GM18520 (cell line): ENCODE results near the gene COPS7A.

Experiments used
- ATAC-seq: cut with Tn5 transposase; IDR thresholded peaks from one replicate; pipeline ENCODE4 v1.9.1; 2021; ENCODE audit not compliant: unreplicated experiment

The COPS7A gene

DNA sequence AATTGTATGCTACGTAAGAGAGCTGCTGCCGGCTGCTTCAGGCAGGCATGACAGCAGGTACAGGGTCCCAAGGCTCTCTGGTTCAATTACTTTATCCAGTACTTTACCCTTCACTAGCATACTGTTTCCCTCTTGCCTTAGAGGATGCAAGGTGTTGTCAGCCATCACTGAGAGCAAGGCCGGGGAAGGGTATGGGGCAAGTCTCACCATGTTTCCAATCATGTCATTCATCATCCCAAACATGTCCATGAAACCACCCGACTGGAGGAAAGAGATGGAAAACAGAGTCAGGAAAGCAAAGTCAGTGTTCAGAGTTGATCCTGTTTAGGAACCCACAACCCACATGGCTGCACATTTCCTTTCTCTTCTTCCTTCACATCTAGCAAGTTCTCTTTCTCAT, 26.7 kb downstream of the COPS7A start:
- ATAC-seq: no peak

DNA sequence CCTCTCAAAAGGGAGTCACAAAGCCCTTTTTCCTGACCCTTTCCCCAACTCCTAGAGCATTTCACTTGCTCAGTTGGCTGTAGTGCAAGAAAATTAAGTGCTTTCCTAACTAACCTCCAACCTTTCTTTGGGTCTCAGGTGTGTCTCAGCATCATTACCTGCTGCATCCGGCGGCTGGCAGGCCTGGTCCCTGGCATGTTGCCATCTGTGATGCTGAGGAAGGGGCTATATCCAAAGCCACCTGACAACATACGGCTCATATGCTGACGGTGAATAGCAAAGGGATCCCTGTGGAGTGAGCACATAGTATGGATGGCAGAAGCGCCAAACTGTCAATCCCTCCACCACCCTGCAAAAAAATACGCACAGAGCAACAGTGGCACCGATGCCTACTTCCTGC, 27.9 kb downstream of the COPS7A start:
- no peak for ATAC-seq

DNA sequence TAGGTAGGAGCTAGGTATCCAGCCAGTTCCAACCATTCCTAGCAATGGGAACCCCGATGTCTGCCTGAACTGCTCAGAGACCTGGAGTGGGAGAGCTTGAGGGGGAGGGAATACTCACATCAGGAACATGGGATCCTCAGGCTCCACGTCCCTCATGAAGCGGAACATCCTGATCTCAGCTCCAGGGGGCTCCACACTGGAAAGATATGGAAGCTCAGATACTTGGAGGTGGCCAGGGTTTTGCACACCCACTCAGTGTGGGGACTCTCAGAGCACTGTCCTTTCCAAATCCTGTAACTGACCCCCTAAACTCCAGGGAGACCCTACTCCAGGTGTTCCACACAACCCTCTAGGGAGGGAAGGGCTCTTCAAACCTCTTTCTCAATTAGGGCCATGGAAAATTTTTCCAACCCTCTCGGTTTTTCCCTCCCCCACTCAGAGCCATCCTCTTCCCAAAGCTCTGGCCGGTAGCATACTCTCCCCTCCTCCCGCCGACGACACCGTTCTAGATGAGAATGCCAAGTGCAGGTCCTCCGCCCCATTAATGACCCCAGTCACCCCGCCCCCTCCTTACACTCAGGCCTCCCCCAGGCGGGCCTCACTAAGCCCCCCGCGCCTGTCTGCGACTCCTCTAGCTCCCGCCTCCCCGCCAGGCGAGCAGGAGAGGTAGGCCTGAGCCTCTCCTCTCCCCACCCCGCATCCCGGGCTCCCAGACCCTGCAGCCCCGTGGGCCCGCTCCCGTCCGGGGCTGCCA, 28.5 kb downstream of the COPS7A start:
- no peak for ATAC-seq

DNA sequence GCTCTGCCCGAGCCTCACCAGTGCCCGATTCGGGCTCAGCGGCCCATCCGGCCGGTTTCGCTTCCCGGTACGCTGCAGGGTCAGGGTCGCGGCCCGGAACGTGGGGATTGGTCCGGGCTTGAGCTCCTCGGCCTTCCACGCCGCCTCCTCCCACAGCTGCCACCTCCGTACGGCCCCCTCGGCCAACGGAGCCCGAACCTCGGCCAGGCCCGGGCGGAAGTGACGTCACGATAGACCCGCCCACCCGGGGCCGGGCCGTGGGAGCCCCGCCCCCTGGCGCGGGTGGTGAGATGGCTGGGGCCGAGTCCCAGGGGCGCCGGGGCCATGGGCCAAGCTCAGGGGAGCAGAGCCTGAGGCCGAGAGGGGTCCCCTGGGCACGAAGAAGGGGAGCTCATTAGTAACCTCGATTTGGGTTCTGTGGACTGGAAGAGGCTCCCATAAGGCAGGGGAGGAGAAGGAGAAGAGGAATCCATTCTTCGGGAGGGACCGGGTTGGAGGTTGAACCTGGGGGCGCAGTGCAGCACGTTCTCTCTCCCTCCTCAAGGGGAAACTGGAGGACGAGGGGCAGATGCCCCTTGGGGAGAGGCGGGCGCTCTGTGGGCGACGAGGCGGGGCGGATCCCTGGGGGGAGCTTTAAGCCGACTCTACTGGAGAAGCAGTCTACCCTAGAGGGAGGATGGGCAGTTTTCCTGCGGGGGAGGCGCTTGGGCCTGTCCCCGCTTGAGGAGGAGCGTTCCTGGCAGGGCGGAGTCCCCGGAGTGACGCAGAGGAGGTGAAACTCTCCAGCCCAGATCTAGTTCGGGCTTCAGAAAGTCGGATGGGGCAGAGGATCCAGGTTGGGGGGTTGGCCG, 29.3 kb downstream of the COPS7A start, which contains the start of gene MLF2:
MLF2 (minus strand) TSS at position 221 of the 851 bp plus-strand sequence. CDS start 807 bp downstream, outside the sequence.
- peak; percentile 96 for ATAC-seq

DNA sequence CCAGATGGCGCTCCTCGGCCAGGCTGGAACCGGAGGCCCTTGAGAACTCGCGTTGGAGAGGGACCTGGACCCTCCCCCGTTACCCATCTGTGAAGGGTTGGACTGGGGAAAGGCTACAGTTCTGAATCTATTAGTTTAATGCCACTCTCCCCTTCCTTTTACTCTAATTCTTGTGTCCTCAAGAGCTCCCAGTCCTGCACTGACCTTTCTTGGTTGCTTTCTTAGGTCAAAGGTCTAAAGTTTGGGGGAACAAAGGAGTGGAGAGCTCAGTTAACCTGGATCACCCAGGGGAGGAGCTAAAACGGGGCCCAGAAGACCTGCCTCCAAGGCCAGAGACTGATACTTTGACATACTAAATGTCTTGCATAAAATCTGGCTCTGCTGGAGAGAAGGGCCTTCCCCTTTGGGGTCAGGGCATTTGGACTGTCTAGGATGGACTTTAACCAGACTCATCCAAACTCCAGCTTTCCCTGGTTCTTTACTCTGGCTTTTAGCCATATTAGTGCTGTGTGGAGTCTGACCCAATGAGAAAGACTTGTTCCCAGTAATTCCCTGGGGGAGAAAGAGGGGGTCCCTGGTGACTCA, 30.0 kb downstream of the COPS7A start:
- no peak for ATAC-seq

DNA sequence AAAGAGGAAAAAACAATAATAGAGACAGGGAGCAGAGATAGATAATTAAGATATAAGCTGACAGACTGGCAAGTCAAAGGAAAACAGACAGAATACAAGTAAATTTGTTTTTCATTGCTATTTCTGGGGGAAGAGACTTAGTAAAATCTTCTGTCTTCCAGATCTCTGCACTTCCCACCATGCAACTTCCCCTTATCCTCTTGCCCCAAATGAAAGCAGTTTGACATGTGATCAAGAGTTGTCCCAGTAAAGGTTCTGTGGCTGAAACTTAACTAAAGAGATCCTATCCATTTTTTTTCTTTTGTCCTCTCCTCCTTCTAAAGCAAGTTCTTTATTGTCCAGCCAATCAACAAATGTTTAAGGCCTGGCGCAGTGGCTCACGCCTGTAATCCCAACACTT, 30.6 kb downstream of the COPS7A start:
- no peak for ATAC-seq

DNA sequence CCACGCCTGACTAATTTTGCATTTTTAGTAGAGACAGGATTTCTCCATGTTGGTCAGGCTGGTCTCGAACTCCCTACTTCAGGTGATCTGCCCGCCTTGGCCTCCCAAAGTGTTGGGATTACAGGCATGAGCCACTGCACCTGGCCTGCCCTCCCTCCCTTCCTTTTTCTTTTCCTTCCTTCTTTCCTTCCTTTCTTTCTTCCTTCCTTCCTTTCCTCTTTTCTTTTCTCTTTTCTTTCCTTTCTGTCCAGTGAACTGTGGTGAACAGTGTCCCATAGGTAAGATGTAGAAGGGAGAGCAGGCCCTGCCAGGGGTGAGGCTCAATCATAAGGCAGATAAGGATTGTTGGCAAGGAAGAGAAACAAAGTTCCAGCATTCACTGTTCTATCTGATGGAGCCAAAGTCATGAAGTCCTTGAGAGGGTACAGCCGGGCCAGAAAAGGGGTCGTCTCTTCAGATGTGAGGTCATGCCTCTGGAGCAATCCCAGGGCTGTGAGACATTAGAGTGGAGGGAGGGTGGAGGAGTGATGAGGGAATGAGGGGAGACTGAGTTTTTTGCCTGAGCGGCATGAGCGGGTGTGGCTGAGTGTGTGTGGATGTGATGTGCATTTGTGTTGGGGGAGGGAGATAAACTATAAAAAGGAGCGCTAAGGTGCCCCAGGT, 33.3 kb downstream of the COPS7A start:
- no peak for ATAC-seq

DNA sequence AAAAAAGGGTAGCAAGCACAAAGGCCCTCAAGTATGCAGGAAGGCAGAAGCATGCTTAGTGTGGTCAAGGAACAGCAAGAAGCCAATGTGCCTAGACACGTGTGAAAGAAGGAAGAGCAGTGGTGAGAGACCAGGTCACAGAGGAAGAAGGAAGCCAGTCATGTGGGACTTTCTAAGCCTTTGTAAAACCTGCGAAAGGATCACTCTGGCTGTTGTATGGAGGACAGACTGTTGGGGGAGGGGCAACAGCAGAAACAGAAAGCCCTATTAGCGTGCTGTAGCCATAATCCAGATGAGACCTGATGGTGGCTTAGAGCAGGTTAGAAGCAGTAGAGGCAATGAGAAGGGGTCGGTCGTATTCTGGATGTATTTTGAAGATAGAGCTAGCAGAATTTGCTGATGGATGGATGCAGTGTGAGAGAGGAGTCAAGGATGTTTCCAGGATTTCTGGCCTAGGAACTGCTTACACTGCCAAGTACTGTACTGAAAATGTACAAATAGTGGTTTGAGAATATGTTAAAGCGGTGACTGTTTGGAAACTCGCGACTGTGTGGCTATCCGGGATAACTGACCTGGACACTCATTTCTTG, 34.8 kb downstream of the COPS7A start:
- ATAC-seq: no peak

DNA sequence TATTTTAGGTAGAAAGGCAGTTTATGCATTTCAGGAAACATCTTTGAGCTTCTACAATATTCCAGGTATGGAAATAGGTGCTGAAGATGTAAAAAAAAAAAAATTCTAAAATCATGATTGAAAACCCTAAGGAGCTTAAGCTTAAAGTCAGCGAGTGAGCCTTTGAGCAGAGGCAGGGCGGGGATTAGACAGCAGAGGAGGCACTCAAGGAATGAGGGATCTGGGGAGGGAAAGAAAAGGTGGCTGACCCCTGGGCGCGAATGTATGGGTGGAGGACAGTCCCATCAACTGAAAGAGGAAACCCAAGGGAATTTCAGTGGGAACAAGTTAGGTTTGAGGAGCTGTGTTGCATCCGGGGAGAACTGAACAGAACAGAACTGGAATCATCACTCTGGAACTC, 35.9 kb downstream of the COPS7A start:
- ATAC-seq: no peak

DNA sequence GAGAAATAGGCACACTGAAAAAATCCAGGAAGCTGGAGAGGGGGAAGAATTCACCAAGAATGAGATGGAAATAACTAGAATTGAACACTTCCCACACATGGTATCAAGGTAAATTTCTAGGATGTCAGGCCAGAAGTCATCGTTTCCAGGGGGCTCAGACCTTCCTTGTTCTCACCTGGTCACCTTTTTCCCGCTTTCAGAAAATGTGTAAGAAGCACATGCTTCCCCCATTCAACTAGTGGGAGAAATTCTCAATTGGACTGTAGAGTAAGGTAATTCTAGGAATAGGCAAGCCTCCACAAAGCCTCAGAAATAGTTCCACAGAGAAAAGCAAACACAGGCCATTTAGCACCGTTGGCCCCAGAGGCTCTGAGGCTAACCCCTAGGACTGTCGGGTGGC, 39.5 kb downstream of the COPS7A start:
- ATAC-seq: no peak

DNA sequence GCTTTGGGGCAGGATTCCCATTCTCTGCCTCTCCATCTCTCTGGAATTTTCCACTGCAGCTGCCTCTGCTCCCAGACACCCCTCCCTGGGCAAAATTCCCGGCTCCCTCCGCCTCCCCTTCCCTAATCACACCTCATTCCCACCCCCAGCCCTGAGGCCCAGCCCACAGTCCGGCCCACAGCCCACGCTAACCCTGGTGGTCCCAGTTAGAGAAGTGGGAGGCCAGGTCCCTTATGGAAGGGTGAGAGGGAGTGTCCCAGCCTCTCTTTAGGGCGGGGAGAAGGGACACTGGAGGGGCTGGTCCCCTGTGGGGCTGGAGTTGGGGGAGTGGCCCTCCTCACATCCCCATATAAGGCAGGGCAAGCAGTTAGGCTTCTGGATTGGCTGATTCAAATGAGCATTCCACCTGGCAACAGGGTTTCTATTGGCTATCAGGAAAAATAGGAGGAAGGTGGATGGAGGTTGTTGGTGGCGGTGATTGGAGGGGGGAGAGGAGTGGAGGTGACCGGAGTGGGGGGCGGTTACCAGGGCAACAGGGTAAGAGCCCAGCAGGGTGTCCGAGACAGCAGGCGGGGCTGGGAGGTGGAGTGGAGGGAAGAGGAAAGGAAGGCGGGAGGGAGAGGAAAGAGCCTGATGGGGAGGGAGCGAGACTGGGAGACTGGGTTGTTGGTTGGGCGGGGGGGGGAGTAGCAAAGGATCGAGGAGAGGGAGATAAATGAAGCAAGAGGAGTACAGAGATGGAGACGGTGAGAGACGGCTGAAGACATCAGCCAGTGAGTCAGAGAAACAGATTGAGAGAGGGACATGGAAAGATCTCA, 40.4 kb downstream of the COPS7A start:
- peak; percentile 68 for ATAC-seq

DNA sequence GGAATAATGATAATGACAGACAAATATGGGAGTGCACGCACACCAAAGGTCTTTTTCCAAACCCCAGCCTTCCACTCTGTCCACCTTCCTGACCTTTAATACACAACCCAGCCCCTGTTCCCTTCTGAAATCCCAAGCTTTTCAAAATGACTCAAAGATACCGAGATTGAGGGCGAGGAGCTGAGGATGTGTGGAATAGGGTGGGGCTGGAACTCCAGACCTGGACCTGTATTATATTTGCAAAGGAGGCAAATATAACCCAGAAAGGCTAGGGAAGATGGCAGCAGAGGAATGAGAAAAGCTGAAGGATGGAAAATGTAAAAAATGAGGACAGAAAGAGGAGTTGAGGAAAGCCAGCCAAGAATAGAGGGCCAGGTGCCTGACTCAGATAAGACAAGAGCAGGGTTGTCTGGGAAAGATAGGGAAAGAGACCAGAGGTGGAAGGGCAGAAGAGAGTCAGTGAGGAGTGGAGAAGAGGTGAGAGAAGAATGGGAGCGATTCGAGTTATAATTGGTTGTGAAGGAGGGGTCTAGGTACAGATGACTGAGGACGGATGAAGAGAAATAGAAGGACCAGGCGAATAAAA, 41.3 kb downstream of the COPS7A start:
- no peak for ATAC-seq

DNA sequence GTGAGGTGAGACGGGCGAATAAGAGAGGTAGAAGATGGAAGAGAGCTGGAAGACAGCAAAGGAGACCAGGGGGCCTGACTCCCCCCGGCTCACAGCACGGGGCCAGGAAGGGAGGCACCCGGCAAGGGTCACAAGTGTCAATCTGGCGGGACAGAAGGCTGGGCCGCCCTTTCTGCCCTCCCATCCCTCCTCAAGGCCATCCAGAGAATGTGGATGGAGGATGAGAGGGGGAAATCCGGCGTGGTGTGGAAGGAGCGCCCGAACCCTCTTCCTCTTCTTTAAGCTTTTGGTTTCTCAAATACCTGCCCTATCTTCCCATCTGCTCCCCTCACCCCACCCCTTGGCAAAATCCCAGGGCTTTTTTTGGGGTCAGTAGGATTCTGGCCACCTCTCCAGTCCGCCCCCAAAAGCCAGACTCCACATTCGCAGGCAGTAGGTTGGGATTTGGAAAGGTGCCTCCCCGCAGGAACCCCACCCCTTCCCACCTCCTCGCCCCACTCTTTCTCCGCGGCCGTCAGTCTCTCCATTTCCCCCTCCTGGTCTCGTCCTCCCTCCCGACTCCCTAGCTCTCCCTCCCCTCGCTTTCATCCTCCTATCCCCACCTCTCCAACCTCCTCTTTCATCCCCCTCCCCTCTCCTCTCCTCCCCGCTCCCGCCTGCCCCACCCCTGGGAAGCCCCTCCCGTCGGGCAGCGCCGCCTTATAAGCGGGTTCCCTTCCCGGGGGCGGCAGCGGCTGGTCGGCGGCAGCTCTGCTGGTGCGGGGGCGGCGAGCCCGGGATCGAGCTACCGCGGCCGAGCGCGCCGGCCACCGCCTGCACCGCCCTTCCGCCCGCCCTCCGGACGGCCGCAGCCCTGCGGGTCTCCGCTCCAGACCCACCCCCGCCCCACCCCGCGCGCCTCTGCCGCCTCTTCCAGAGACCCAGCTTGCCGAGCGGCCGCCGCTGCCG, 42.1 kb downstream of the COPS7A start, which contains the start of gene PTMS:
PTMS (plus strand) TSS at position 730 of the 948 bp plus-strand sequence. CDS start 343 bp downstream, outside the sequence.
- no peak for ATAC-seq

DNA sequence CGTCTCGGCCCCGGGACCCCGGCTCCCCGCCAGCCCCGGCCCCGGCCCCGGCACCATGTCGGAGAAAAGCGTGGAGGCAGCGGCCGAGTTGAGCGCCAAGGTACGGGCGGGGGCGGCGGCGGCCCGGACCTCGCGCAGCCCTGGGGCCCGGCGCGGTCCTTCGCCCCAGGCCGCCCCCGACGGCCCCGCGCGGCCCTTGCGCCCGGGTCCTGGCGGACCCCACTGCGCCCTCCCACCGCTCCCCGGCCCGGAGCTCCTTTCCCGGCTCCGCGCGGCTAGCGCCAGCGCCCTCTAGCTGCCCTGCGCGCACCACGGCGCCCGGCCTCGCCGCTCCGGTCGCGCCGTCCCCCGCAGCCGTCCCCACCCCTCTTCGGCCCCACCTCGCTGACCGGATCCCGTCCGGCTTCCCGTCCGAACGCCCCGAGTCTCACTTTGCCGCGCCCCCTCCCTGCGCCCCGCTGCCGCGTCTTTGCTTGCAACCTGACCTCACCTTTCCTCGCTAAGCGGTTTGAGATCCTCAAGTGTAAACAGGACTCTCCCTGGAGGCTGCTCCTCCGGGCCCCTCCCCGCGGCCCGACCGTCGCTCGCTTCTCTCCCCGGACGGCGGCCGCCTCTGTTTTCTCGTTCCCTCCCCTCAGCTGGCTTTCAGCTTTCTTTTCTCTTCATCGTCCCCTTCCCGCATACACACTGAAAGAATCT, 43.0 kb downstream of the COPS7A start:
- ATAC-seq: peak; percentile 39

DNA sequence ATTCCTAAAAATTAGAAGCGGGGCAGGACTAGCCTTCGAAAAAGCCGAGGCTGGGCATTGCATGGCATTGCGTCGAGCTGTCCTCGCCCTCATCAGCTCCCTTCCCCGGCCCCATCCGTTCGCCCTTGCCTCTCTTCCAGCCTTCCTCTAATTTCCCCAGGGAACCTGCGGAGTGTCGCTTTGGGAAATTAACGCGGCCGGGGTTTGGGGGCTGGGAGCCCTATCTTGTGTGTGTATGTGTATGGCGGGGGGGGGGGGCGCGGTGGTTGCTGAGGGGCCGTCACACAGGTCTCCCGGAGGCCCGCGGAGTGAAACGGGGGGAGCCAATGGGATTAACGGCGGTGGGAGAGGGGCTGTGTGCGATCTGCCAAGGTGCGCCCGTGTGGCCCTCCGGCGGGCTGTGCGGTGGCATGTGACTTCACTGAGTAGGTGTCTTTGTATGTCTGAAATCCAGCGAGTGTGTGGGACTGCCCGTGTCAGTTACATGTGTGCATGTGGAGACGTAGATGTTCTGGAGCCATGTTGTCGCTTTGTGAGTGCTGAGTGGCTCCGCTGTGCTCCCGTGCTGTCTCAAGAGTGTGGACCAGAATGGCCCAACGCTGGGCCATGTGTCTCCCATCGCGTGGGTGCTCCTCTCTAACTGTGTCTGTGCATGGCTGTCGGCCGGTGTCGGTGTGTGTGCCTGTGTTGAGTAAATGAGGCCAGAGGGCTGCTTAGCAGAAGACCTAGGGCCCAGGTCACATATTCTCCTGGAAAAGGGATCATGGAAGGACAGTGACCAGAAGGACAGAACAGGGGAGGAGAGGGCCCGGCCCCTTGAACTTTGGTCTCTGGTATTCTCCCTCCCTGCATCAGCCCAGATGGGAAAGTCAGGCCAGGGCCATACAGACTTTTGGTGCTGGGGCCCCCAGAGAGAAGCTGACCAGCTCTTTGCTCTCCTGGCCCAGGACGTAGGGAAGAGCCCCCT, 43.8 kb downstream of the COPS7A start:
- ATAC-seq: no peak

DNA sequence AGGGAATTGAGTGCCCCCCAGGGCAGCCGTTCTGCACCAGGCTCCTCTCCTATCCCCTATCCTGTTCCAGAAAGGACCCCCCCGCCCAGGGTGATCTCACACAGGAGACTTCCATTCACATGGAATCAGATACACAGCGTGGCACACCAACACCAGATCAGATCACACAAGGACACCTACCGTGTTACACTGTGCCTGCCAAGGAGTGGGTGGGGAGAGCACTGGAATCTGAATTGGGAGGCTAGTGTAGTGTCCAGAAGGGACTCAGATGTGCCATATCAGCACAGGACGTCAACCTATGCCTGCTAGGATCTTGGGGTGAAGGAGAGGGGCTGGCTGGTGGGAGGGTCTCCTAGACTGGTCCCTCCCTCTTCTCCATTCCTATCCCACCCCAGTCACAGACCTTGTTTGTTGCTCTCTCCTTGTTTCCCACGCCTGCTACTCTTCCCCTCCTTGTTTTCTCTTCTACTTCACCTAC, 44.6 kb downstream of the COPS7A start:
- ATAC-seq: no peak

DNA sequence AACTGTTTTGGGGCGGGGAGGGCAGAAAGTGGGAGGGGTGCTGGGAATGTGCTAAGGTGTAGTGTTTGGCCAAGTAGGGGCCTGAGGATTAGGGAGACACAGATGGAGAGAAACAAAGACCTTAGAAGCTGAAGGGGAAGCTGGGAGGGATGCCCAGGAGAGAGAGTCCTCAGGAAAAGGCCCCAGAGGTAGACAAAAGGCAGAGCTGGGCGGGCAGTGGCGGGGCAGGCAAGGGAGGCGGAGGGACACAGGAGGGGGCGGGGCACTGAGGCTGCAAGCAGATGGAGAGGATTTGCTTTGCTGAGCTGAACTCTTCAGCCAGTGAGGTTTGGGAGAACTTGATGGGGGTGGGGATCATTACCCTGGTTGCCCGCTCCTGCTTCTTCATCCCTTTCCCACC, 45.1 kb downstream of the COPS7A start:
- no peak for ATAC-seq
